Right atrium auricular region (tissue), 2 donors: ENCODE results near the gene UQCRC1. TPM values are rescaled to one million over a fixed set of nuclear protein-coding genes. Genes with fewer than 3 reads are reported as not detected.

Experiments used
- DNase-seq: peaks from one replicate; pipeline ENCODE4 v3.0.0-alpha.2; 2019; ENCODE audit warnings: low spot score
- H3K27ac ChIP-seq, 2 donors: fragments of 200-600 bp; sonication (generic); 1 replicate in 1 of 2; 2 replicates in 1 of 2; pipeline ENCODE4 v1.5.1; 2016 to 2019
- H3K27me3 ChIP-seq, 2 donors: fragments of 200-600 bp; sonication (generic); one replicate each; pipeline versions ENCODE4 v1.5.1 to v1.6.0; 2017 to 2019
- H3K36me3 ChIP-seq: fragments of 200-600 bp; sonication (generic); one replicate; pipeline ENCODE4 v1.5.1; 2016
- H3K4me1 ChIP-seq, 2 donors: fragments of 200-600 bp; sonication (generic); one replicate each; pipeline versions ENCODE4 v1.5.1 to v1.6.0; 2017 to 2019
- H3K4me3 ChIP-seq, 2 donors: fragments of 200-600 bp; sonication (generic); 1 replicate in 1 of 2; 2 replicates in 1 of 2; pipeline ENCODE4 v1.5.1; 2017 to 2019; ENCODE audit warnings: mild to moderate bottlenecking in 1 of 2, moderate library complexity in 1 of 2
- H3K9me3 ChIP-seq, 2 donors: fragments of 200-600 bp; sonication (generic); one replicate each; pipeline ENCODE4 v1.5.1; 2019
- total RNA-seq, 2 donors: library from RNA; depleted of rRNA; stranded (reverse); fragments of >200 nt; gene quantifications; one replicate each; pipeline ENCODE4 v1.1.0, GENCODE V29; 2016
- TF ChIP-seq, protein P1 (sequence below), 2 donors: fragments of 200-600 bp; sonication (generic); IDR thresholded peaks; one replicate each; pipeline ENCODE4 v1.5.1; 2019; ENCODE audit warnings: antibody characterized with exemption in 2 of 2

UQCRC1 gene
- total RNA-seq, 2 donors from 2014 or later: 847 to 948 TPM

DNA sequence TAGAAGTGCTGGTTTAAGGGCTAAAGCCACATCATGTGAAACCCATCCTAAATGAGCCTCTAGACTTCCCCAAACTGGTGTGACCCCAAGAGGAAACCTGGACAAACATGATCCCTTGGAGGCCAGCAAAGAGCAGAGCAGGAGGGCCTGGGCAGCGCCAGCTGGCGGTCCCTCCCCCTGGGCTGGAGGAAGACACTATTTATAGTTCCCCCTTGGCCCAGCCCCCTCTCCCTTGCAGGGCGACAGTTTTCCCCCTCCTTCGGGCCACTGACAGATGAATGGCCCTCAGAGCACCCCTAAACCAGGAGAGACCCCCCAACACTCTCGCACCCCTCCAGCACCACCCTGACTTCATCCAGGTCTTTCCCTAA, 48.8 kb downstream of the UQCRC1 start:
- no peaks in the 10 kb centered on the region for H3K36me3 ChIP-seq
- no peaks in the 10 kb centered on the region for H3K27me3 ChIP-seq
- no peak for DNase-seq
- TF ChIP-seq, protein P1, sequence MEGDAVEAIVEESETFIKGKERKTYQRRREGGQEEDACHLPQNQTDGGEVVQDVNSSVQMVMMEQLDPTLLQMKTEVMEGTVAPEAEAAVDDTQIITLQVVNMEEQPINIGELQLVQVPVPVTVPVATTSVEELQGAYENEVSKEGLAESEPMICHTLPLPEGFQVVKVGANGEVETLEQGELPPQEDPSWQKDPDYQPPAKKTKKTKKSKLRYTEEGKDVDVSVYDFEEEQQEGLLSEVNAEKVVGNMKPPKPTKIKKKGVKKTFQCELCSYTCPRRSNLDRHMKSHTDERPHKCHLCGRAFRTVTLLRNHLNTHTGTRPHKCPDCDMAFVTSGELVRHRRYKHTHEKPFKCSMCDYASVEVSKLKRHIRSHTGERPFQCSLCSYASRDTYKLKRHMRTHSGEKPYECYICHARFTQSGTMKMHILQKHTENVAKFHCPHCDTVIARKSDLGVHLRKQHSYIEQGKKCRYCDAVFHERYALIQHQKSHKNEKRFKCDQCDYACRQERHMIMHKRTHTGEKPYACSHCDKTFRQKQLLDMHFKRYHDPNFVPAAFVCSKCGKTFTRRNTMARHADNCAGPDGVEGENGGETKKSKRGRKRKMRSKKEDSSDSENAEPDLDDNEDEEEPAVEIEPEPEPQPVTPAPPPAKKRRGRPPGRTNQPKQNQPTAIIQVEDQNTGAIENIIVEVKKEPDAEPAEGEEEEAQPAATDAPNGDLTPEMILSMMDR (IDR thresholded peaks at IDR 0.05): no peak
- peak overlapping the region; percentile 19 to 49 for H3K4me3 ChIP-seq
- H3K9me3 ChIP-seq: no peaks in the 10 kb centered on the region
- H3K4me1 ChIP-seq: peaks cover 2 to 51% of the 10 kb centered on the region in 2 donors
- peak overlapping the region; percentile 75 to 81 for H3K27ac ChIP-seq

DNA sequence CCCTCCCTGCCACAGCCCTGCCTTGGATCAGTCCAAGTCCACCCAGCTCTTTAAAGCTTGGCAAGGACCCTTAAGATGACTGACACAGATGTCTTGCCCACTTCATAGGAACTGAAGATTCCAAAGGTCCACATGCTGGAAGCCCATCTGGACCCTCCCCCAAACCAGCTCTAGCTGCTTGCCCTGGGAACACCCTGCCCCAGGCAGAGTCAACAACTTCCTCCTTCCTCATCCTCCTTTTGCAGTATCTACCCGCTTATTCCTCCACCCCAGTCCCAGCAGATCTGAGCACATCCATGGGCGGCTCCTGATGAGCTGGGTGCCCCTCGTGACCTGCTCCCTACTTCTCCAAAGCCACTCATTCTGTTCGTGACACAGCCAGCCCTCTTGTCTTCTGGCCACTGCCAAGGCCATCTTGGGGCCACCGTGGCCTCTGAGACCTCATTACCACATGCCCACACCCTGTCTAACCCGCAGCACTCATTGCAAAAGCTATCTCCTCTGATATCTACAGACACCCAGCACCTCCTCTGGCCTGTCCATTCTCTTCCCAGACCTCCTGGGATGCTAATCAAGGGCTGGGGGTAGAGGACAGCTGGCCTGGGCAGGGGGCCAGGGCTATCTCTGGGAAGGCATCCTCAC, 50.8 kb downstream of the UQCRC1 start:
- Histone ChIP-seq H3K9me3 (no peaks in the 10 kb centered on the region), H3K27ac (peak overlapping the region; percentile 53 to 63), H3K36me3 (no peaks in the 10 kb centered on the region), H3K4me1 (peaks cover 2 to 51% of the 10 kb centered on the region in 2 donors), H3K27me3 (no peaks in the 10 kb centered on the region), H3K4me3 (no peak overlapping the region)
- TF ChIP-seq, protein P1 (IDR thresholded peaks at IDR 0.05): peak; percentile 9 to 38
- peak; percentile 72 for DNase-seq

GRCh38 chr3:48556796-48557626, 52.4 kb downstream of the UQCRC1 start, which contains the start of gene PFKFB4:
PFKFB4 (minus strand) TSS chr3:48556803; CDS start chr3:48556777, 26 bp downstream.
- H3K27ac ChIP-seq: peak within 1 kb of the TSS; percentile 63
- TF ChIP-seq, protein P1 (IDR thresholded peaks at IDR 0.05): peak in 1 of 2 donors; percentile 37
- H3K4me1 ChIP-seq: peaks cover 2 to 51% of the 10 kb centered on the region in 2 donors
- no peaks in the 10 kb centered on the region for H3K9me3 ChIP-seq
- H3K4me3 ChIP-seq: peak within 1 kb of the TSS; percentile 44 to 63
- no peaks in the 10 kb centered on the region for H3K36me3 ChIP-seq
- no peaks in the 10 kb centered on the region for H3K27me3 ChIP-seq
- peak; percentile 99 for DNase-seq

GRCh38 chr3:48555949-48556795, 53.3 kb downstream of the UQCRC1 start:
- Histone ChIP-seq H3K4me3 (peak overlapping the region; percentile 44 to 63), H3K9me3 (no peaks in the 10 kb centered on the region), H3K27me3 (no peaks in the 10 kb centered on the region), H3K36me3 (no peaks in the 10 kb centered on the region), H3K4me1 (peaks cover 2 to 47% of the 10 kb centered on the region in 2 donors), H3K27ac (peak overlapping the region; percentile 33 to 63)
- TF ChIP-seq, protein P1 (IDR thresholded peaks at IDR 0.05): no peak
- no peak for DNase-seq

DNA sequence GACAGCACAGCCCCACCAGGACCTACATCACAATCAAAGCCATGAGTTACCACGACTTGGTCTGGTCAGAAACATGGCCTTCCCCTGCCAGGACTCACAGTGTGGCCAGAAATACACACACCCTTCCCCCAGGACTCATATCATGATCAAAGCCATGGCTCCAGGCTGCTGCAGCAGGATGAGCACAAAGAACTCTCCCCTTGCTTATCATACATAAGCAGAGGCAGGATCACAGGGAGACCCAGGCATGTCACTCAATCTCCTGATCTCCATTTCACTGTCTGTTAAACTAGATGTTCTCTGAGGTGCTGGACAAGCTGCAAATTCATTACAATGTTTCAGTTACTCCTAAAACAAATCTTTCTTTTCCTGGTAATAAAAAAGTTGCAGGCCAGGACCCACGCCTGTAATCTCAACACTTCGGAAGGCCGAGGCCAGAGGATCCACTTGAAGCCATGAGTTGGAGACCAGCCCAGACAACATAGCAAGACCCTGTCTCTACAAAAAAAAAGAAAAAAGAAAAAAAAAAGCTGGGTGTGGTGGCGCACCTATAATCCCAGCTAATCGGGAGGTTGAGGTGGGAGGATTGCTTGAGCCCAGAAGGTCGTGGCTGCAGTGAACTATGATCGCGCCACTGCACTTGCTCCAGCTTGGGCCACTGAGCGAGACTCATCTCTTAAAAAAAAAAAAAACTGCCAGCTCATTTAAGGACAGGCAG, 54.1 kb downstream of the UQCRC1 start:
- Histone ChIP-seq H3K4me1 (peaks cover 2 to 39% of the 10 kb centered on the region in 2 donors), H3K9me3 (no peaks in the 10 kb centered on the region), H3K36me3 (no peaks in the 10 kb centered on the region), H3K27ac (no peak overlapping the region), H3K4me3 (no peak overlapping the region), H3K27me3 (no peaks in the 10 kb centered on the region)
- DNase-seq: no peak
- TF ChIP-seq, protein P1 (IDR thresholded peaks at IDR 0.05): no peak
